Neural cell (in vitro differentiated cells): ENCODE data around the gene PCDH9.

ENCODE experiments used
- CTCF ChIP-seq: fragments of 450-650 bp; IDR thresholded peaks from 2 replicates; pipeline ENCODE4 v1.5.1; 2014; ENCODE audit warnings: antibody characterized with exemption, mild to moderate bottlenecking, moderate library complexity; ENCODE audit not compliant: poor library complexity, severe bottlenecking
- EP300 ChIP-seq: fragments of 450-650 bp; conservative IDR thresholded peaks from 2 replicates; pipeline ENCODE4 v1.6.1; 2014; ENCODE audit warnings: antibody characterized with exemption, mild to moderate bottlenecking, moderate library complexity; ENCODE audit not compliant: poor library complexity, severe bottlenecking
- EZH2 ChIP-seq: fragments of 200-600, 300-800 bp; shearing (Covaris generic), sonication (generic); IDR thresholded peaks from 2 replicates; pipeline ENCODE4 v1.6.1; 2014; ENCODE audit warnings: antibody characterized with exemption, low read length, borderline replicate concordance, mild to moderate bottlenecking; ENCODE audit not compliant: insufficient read depth, poor library complexity, severe bottlenecking
- MXI1 ChIP-seq: fragments of 450-650 bp; conservative IDR thresholded peaks from 2 replicates; pipeline ENCODE4 v1.6.1; 2014; ENCODE audit warnings: antibody characterized with exemption, mild to moderate bottlenecking; ENCODE audit not compliant: poor library complexity, severe bottlenecking
- POLR2AphosphoS5 ChIP-seq: IDR thresholded peaks from 2 replicates; pipeline ENCODE4 v1.6.1; 2012
- RAD21 ChIP-seq: fragments of 450-650 bp; conservative IDR thresholded peaks from 2 replicates; pipeline ENCODE4 v1.6.1; 2014; ENCODE audit warnings: antibody characterized with exemption, mild to moderate bottlenecking, moderate library complexity
- TAF1 ChIP-seq: IDR thresholded peaks from 2 replicates; pipeline ENCODE4 v1.6.1; 2012; ENCODE audit warnings: low read depth

- TF ChIP-seq MXI1, result no peak
- no peak for TF ChIP-seq POLR2AphosphoS5
- TF ChIP-seq CTCF, result no peak
- TF ChIP-seq TAF1, result no peak
- no peak for TF ChIP-seq EP300
- TF ChIP-seq EZH2, result no peak
- TF ChIP-seq RAD21, result no peak
Measured at GRCh38 chr13:66844933-66845332, 385.2 kb downstream of the PCDH9 start.
